Measurements from ENCODE around the gene SIGLEC11.

- TF ChIP-seq CTCF (IDR thresholded peaks at IDR 0.05) (no peak), POLR2AphosphoS5 (IDR thresholded peaks at IDR 0.05) (no peak), POLR2A (IDR thresholded peaks at IDR 0.05) (no peak), EP300 (IDR thresholded peaks at IDR 0.05) (no peak)
Observed at GRCh38 chr19:49927526-49928264, 33.3 kb downstream of the SIGLEC11 start.
